ENCODE measurements around the gene COX14. TPM values are rescaled to one million over a fixed set of nuclear protein-coding genes. Genes with fewer than 3 reads are reported as not detected.

COX14 gene
- total RNA-seq, 1 donor from 2014 or later: 52.1 TPM

DNA sequence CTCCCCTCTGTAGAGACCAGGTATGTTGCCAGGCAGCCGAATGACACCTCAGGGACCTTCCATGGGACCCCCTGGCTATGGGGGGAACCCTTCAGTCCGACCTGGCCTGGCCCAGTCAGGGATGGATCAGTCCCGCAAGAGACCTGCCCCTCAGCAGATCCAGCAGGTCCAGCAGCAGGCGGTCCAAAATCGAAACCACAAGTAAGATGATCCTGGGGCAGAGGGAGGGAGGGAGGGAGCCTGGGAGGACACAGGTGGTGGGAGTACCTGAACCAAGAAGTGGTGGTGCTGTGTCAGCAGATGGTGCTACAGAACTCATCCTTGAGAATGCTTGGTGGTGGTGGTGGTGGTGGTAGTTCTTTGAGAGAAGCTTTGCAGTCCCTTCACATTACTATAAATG is 25.9 kb upstream of the COX14 start:
- Histone ChIP-seq H3K27me3 (ENCODE audit: control insufficient read depth, insufficient read depth, low read length) (no peaks in the 10 kb centered on the region), H3K4me3 (ENCODE audit: low read depth, low read length) (peak overlapping the region; percentile 55), H3K36me3 (ENCODE audit: control insufficient read depth, insufficient read depth, low read length) (peaks cover 9% of the 10 kb centered on the region)
- FAIRE-seq (no peak), DNase-seq (ENCODE audit: low read depth) (no peak)
- TF ChIP-seq, protein P1, sequence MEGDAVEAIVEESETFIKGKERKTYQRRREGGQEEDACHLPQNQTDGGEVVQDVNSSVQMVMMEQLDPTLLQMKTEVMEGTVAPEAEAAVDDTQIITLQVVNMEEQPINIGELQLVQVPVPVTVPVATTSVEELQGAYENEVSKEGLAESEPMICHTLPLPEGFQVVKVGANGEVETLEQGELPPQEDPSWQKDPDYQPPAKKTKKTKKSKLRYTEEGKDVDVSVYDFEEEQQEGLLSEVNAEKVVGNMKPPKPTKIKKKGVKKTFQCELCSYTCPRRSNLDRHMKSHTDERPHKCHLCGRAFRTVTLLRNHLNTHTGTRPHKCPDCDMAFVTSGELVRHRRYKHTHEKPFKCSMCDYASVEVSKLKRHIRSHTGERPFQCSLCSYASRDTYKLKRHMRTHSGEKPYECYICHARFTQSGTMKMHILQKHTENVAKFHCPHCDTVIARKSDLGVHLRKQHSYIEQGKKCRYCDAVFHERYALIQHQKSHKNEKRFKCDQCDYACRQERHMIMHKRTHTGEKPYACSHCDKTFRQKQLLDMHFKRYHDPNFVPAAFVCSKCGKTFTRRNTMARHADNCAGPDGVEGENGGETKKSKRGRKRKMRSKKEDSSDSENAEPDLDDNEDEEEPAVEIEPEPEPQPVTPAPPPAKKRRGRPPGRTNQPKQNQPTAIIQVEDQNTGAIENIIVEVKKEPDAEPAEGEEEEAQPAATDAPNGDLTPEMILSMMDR (IDR thresholded peaks at IDR 0.05; ENCODE audit: insufficient read depth, low read length, severe bottlenecking): no peak

DNA sequence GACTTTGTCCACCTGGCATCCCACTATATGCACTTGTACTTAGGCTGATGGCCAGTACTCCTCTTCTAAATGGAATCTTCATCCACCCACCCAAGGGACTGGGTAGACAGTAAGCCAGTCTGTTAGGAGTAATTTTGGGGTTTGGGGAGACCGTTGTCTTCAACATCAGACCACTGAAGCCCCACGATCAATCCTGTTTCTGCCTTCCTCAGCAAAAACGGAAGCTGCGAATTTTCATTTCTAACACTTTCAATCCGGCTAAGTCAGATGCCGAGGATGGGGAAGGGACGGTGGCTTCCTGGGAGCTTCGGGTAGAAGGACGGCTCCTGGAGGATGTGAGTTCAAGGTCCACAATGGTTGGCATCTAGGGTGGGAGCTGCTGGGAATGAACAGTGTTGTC is 24.9 kb upstream of the COX14 start:
- DNase-seq (ENCODE audit: low read depth) (no peak), FAIRE-seq (no peak)
- H3K4me3 ChIP-seq (ENCODE audit: low read depth, low read length): no peak overlapping the region
- no peaks in the 10 kb centered on the region for H3K27me3 ChIP-seq (ENCODE audit: control insufficient read depth, insufficient read depth, low read length)
- TF ChIP-seq, protein P1 (IDR thresholded peaks at IDR 0.05; ENCODE audit: insufficient read depth, low read length, severe bottlenecking): no peak
- peaks cover 9% of the 10 kb centered on the region for H3K36me3 ChIP-seq (ENCODE audit: control insufficient read depth, insufficient read depth, low read length)

DNA sequence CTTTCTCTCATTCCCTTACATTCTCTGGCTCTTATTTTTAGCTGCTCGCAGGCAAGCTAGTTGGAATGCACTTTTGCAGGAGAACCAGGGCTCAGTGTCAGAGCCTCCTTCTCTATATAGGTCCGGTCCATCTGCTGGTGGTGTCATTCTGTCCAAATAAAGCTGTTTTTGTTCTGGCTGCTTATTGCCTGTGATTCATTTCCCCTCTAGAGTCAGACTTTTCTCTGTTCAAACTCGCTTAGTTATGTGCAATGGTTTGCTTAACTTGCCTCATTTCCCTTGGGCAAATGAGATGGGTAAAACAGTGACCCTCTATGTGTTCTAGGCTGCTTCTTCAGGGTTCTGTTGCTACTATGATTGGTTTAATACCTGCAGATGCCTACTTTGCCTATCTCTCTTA is 24.0 kb upstream of the COX14 start:
- FAIRE-seq (no peak), DNase-seq (ENCODE audit: low read depth) (peak; percentile 95)
- TF ChIP-seq, protein P1 (IDR thresholded peaks at IDR 0.05; ENCODE audit: insufficient read depth, low read length, severe bottlenecking): no peak
- H3K36me3 ChIP-seq (ENCODE audit: control insufficient read depth, insufficient read depth, low read length): peaks cover 13% of the 10 kb centered on the region
- H3K27me3 ChIP-seq (ENCODE audit: control insufficient read depth, insufficient read depth, low read length): no peaks in the 10 kb centered on the region
- no peak overlapping the region for H3K4me3 ChIP-seq (ENCODE audit: low read depth, low read length)

DNA sequence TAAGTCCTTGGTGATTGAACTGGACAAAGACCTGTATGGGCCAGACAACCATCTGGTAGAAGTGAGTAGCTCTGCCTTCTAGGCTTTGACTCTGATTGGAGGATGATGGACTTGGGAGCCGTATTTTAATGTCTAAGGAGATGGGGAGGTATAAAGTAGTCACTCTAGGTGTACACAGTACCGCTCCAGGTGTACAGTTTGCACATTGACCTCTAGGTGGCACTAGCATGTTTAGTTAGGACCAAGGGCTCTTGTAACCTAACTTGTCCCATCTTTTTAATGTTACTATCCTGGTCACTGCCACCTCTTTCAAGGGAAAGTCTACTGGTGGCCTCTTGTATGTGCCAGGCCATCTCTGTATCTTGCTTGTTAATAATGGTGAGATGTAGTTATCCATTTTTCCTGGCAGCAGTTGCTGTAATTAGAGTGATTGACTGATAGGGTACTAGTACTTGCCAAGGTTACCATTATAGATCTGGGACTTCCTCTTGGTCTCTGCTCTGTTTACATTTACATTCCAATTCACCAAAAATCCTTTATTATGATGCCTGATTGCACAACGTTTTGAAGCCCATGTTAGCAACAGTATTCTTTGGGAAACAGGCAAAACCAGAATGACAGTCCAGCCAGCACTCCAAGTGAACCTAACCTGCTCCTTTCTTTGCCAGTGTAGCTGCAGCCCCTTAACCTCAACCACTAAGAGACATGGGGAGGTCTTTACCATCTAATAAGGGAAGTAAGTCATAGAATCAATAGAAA is 23.3 kb upstream of the COX14 start:
- no peak overlapping the region for H3K4me3 ChIP-seq (ENCODE audit: low read depth, low read length)
- no peaks in the 10 kb centered on the region for H3K27me3 ChIP-seq (ENCODE audit: control insufficient read depth, insufficient read depth, low read length)
- H3K36me3 ChIP-seq (ENCODE audit: control insufficient read depth, insufficient read depth, low read length): peaks cover 16% of the 10 kb centered on the region
- FAIRE-seq (no peak), DNase-seq (ENCODE audit: low read depth) (peak; percentile 76)
- TF ChIP-seq, protein P1 (IDR thresholded peaks at IDR 0.05; ENCODE audit: insufficient read depth, low read length, severe bottlenecking): peak; percentile 84

DNA sequence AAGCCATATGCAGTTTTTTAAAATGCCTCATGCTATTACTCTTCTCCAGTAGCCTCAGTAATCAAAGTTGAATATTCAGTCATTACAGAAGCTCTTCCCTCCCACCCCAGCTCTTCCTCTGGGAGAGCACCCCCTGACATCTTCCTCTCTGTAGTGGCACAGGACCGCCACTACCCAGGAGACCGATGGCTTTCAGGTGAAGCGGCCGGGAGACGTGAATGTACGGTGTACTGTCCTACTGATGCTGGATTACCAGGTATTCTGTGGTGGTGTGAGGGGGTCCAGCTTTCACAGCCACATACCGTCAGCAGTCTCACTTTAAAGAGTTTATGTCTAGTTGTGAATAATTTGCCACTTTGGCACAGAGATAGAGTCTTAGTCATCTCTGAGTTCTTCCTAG is 22.3 kb upstream of the COX14 start:
- DNase-seq (ENCODE audit: low read depth): no peak
- no peak for FAIRE-seq
- Histone ChIP-seq H3K36me3 (ENCODE audit: control insufficient read depth, insufficient read depth, low read length) (peaks cover 21% of the 10 kb centered on the region), H3K4me3 (ENCODE audit: low read depth, low read length) (no peak overlapping the region), H3K27me3 (ENCODE audit: control insufficient read depth, insufficient read depth, low read length) (no peaks in the 10 kb centered on the region)
- TF ChIP-seq, protein P1 (IDR thresholded peaks at IDR 0.05; ENCODE audit: insufficient read depth, low read length, severe bottlenecking): no peak

DNA sequence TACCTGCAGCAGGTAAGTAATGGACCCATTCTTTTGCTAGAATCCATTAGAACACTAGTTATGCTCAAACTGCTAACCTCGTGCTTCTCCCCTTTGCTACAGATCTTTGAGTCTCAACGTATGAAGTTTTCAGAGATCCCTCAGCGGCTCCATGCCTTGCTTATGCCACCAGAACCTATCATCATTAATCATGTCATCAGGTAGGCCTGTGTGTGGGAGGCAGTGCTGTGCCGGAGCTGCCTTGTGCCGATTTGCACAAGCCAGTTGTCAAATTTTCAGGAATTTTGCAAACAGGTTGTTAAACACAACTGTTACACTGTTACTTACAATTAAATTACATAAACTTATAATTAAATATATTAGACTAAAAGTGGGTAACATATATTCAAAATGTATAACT is 21.6 kb upstream of the COX14 start:
- no peak overlapping the region for H3K4me3 ChIP-seq (ENCODE audit: low read depth, low read length)
- no peaks in the 10 kb centered on the region for H3K27me3 ChIP-seq (ENCODE audit: control insufficient read depth, insufficient read depth, low read length)
- TF ChIP-seq, protein P1 (IDR thresholded peaks at IDR 0.05; ENCODE audit: insufficient read depth, low read length, severe bottlenecking): no peak

More for the DNA sequence above, 21.6 kb upstream of the COX14 start:
- FAIRE-seq (no peak), DNase-seq (ENCODE audit: low read depth) (no peak)
- peaks cover 23% of the 10 kb centered on the region for H3K36me3 ChIP-seq (ENCODE audit: control insufficient read depth, insufficient read depth, low read length)
